Panc1 (cell line): ENCODE data around the gene TMSB10. TPM values are rescaled to one million over a fixed set of nuclear protein-coding genes. Genes with fewer than 3 reads are reported as not detected.

Experiments used
- ATAC-seq: fragments of 200-7000 bp; cut with Tn5 transposase; 2 replicates; pipeline ENCODE4 v1.9.1; 2020; ENCODE audit warnings: mild to moderate bottlenecking, moderate library complexity
- BruUV-seq: library from RNA; stranded (reverse); fragments of 400-500 nt; replicated peaks from 2 replicates; lab custom pipeline; 2021; lab: Mats Ljungman, UMichigan
- CTCF ChIA-PET: fragments of 300-600 bp; sonication (Branson Sonifier 250); formaldehyde crosslinking; loops from one replicate; lab custom pipeline; 2022; ENCODE audit warnings: antibody characterized with exemption; lab: Charles Lee
- POLR2A ChIA-PET: fragments of 300-600 bp; sonication (Branson Sonifier 250); formaldehyde crosslinking; loops from one replicate; lab custom pipeline; 2022; ENCODE audit warnings: antibody characterized with exemption; lab: Charles Lee
- DNase-seq: peaks from one replicate; pipeline ENCODE4 v3.0.0-alpha.2; 2010; ENCODE audit warnings: low read depth, low spot score
- H3K27ac ChIP-seq: 2 replicates; pipeline ENCODE4 v1.5.1; 2011; ENCODE audit warnings: mild to moderate bottlenecking, low read length, inconsistent platforms
- H3K27me3 ChIP-seq: fragments of 200-500 bp; sonication (Bioruptor generic); 2 replicates; pipeline ENCODE4 v1.6.0; 2014; ENCODE audit warnings: low read length, inconsistent platforms; ENCODE audit not compliant: control insufficient read depth, insufficient read depth
- H3K36me3 ChIP-seq: fragments of 200-500 bp; sonication (Bioruptor generic); 2 replicates; pipeline ENCODE4 v1.5.1; 2014; ENCODE audit warnings: inconsistent platforms, mild to moderate bottlenecking, low read length, moderate library complexity; ENCODE audit not compliant: control insufficient read depth, insufficient read depth
- H3K4me1 ChIP-seq: 2 replicates; pipeline ENCODE4 v1.5.1; 2011; ENCODE audit warnings: inconsistent platforms, mild to moderate bottlenecking, low read length, moderate library complexity; ENCODE audit not compliant: control insufficient read depth, insufficient read depth
- H3K4me3 ChIP-seq, 2 experiments: 2 replicates each; pipeline ENCODE4 v1.5.1; 2011 to 2012; ENCODE audit warnings: low read depth in 2 of 2, low read length in 2 of 2, mild to moderate bottlenecking in 2 of 2, inconsistent platforms in 1 of 2, moderate library complexity in 1 of 2
- H3K9me3 ChIP-seq: fragments of 200-500 bp; sonication (Bioruptor generic); 2 replicates; pipeline ENCODE4 v1.5.1; 2014; ENCODE audit warnings: low read depth, mild to moderate bottlenecking, inconsistent platforms, low read length, moderate library complexity; ENCODE audit not compliant: control insufficient read depth, insufficient read depth
- CTCF ChIP-seq: fragments of 450-650 bp; IDR thresholded peaks from 2 replicates; pipeline ENCODE4 v1.5.1; 2017; ENCODE audit warnings: mild to moderate bottlenecking
- POLR2AphosphoS5 ChIP-seq: IDR thresholded peaks from 2 replicates; pipeline ENCODE4 v1.6.1; 2012; ENCODE audit warnings: mild to moderate bottlenecking, low read depth, low read length, moderate library complexity
- REST ChIP-seq, 2 experiments: IDR thresholded peaks; 2 replicates each; pipeline ENCODE4 v1.6.1; 2011 to 2012; ENCODE audit warnings: low read depth in 2 of 2, control low read depth in 1 of 2, low read length in 1 of 2, mild to moderate bottlenecking in 1 of 2, moderate library complexity in 1 of 2; ENCODE audit not compliant: insufficient read depth in 1 of 2
- SIN3A ChIP-seq: IDR thresholded peaks from 2 replicates; pipeline ENCODE4 v1.6.1; 2012; ENCODE audit warnings: low read depth, mild to moderate bottlenecking, low read length, moderate library complexity, borderline replicate concordance; ENCODE audit not compliant: insufficient read depth
- TCF7L2 ChIP-seq: IDR thresholded peaks from 2 replicates; pipeline ENCODE4 v1.6.1; 2011; ENCODE audit warnings: mild to moderate bottlenecking, low read depth, low read length, inconsistent platforms
- in situ Hi-C: cut with HindIII; loops from 2 replicates; pipeline ENCODE4 v1.10.0; 2016; ENCODE audit warnings: low sequenced_read_pairs, low pct_unique_long_range_greater_than_20kb
- intact Hi-C: fragments of 100-400 bp; cut with micrococcal nuclease; formaldehyde crosslinking; loops from one replicate; pipeline ENCODE4 v1.10.0; 2022; ENCODE audit not compliant: unreplicated experiment
- total RNA-seq: library from RNA; stranded (reverse); gene quantifications from one replicate; pipeline ENCODE4 v1.2.1, GENCODE V29; 2021; ENCODE audit not compliant: unreplicated experiment

The TMSB10 gene
- total RNA-seq, 1 experiment from 2014 or later: 1,916 TPM

GRCh38 chr2:84906108-84906899 is 848 bp downstream of the TMSB10 start:
- in situ Hi-C loops: no loop called here
- POLR2A ChIA-PET: interaction anchor here (0.6 to 1.1 kb wide), 6 partner anchors 11 to 240 kb away, joined by 4 to 11 read pairs (median 6); no protein-coding TSS in a partner anchor
- Histone ChIP-seq H3K36me3 (no peaks in the 10 kb centered on the region; the same call in 1 of the 2 replicates), H3K27ac (peak overlapping the region; percentile 76), H3K9me3 (no peaks in the 10 kb centered on the region), H3K27me3 (no peaks in the 10 kb centered on the region), H3K4me1 (peaks cover 18% of the 10 kb centered on the region), H3K4me3 (peak overlapping the region; percentile 82 to 99)
- peak; percentile 11 for ATAC-seq
- no peak for DNase-seq
- intact Hi-C loops: no loop called here
- TF ChIP-seq POLR2AphosphoS5: no peak
- no peak for TF ChIP-seq REST (IDR thresholded peaks at IDR 0.05; ENCODE audit: insufficient read depth in 1 of 2, low read depth in 2 of 2, low read length in 1 of 2)
- TF ChIP-seq CTCF: no peak
- TF ChIP-seq SIN3A: no peak
- no peak for TF ChIP-seq TCF7L2
- CTCF ChIA-PET: interaction anchor here (0.7 to 1.0 kb wide), 2 partner anchors 20 to 42 kb away, joined by 9 to 13 read pairs; no protein-coding TSS in a partner anchor
- BruUV-seq: TSS peak; percentile 100

- intact Hi-C loops (no loop called here), in situ Hi-C loops (no loop called here)
- Histone ChIP-seq H3K27me3 (no peaks in the 10 kb centered on the region), H3K36me3 (no peaks in the 10 kb centered on the region; the same call in 1 of the 2 replicates), H3K4me1 (peaks cover 18% of the 10 kb centered on the region), H3K4me3 (peak overlapping the region; percentile 82 to 99), H3K27ac (peak overlapping the region; percentile 76), H3K9me3 (no peaks in the 10 kb centered on the region)
- DNase-seq (no peak), ATAC-seq (peak; percentile 48)
- POLR2A ChIA-PET: interaction anchor here (0.5 to 1.1 kb wide), 7 partner anchors 10 to 241 kb away, joined by 4 to 11 read pairs (median 7); no protein-coding TSS in a partner anchor
- CTCF ChIA-PET: interaction anchor here (0.6 to 1.0 kb wide), 3 partner anchors 13 to 43 kb away, joined by 3 to 13 read pairs (median 9); no protein-coding TSS in a partner anchor
- TF ChIP-seq POLR2AphosphoS5 (peak; percentile 75), CTCF (no peak)
- BruUV-seq: no TSS peak
These were observed 1.7 kb downstream of the TMSB10 start for GRCh38 chr2:84906900-84907714.
